ENCODE results near the gene PKP1.
A peak's percentile ranks its signal among the peaks of the same experiment; 100 is the strongest.
"Not testable (repeated sequence)": the region's sequence is repeated elsewhere in the genome, so short reads cannot be mapped to it uniquely, and the experiment has no call there.

PKP1 gene, protein sequence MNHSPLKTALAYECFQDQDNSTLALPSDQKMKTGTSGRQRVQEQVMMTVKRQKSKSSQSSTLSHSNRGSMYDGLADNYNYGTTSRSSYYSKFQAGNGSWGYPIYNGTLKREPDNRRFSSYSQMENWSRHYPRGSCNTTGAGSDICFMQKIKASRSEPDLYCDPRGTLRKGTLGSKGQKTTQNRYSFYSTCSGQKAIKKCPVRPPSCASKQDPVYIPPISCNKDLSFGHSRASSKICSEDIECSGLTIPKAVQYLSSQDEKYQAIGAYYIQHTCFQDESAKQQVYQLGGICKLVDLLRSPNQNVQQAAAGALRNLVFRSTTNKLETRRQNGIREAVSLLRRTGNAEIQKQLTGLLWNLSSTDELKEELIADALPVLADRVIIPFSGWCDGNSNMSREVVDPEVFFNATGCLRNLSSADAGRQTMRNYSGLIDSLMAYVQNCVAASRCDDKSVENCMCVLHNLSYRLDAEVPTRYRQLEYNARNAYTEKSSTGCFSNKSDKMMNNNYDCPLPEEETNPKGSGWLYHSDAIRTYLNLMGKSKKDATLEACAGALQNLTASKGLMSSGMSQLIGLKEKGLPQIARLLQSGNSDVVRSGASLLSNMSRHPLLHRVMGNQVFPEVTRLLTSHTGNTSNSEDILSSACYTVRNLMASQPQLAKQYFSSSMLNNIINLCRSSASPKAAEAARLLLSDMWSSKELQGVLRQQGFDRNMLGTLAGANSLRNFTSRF

DNA sequence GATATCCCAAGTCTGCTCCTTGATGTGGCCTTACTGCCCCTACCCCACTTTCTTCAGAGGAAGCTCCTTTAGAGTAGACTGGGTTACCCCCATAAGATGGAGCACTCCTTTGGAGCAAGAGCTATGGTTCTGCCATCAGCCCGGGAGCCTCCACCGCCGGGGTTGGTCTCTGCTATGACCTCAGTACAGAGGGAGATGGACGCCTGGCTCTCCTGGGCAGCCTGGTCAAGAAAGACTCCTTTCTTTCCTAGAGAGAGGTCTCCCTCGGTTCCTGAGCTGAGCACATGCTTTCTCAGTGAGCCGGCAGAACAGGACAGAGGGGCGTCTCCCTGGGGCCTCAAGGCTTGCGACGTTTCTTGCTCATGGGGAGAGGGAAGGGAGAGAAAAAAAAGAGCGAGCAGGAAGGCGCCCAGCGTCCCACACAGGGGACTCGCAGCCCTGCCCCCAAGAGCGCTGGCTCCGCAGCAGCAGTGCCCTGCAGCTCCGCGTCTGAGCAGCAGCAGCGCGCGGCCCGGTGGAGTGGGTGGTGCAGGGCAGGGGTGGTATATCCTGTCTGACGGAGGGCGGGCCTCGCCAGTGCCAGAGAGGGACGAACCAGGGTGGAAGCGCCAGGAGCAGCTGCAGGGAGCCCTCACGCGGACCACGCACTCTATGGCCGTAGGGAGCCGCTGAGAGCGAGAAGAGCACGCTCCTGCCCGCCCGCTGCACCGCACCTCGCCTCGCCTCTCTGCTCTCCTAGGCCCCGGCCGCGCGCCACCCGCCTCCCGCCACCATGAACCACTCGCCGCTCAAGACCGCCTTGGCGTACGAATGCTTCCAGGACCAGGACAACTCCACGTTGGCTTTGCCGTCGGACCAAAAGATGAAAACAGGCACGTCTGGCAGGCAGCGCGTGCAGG is at the start of gene PKP1:
Gene PKP1 (plus strand): TSS at position 576 of the 899 bp plus-strand sequence. CDS start 197 bp downstream, at position 773.
- DNase-seq, result no peak

DNA sequence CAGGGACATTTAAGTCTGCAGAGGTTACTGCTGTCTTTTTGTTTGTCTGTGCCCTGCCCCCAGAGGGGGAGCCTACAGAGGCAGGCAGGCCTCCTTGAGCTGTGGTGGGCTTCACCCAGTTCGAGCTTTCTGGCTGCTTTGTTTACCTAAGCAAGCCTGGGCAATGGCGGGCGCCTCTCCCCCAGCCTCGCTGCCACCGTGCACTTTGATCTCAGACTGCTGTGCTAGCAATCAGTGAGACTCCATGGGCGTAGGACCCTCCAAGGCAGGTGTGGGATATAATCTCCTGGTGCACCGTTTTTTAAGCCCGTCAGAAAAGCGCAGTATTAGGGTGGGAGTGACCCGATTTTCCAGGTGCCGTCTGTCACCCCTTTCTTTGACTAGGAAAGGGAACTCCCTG is 43.7 kb upstream of the PKP1 start:
- not testable (repeated sequence) for DNase-seq

DNA sequence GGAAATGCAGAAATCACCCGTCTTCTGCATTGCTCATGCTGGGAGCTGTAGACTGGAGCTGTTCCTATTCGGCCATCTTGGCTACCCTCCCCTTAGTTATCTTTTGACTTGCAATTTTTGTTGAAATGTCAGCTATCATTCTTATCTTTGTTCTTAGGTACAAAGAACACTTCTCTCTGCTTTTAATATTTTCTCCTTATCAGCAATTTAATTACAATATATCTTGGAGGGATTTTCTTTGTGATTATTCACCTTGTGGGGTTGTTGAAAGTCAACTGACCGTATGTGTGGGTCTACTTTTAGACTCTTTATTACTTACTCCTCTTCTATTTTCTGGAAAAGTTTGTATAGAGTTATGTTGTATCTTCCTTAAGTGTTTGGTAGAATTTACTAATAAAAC is 43.1 kb upstream of the PKP1 start:
- DNase-seq, result no peak

DNA sequence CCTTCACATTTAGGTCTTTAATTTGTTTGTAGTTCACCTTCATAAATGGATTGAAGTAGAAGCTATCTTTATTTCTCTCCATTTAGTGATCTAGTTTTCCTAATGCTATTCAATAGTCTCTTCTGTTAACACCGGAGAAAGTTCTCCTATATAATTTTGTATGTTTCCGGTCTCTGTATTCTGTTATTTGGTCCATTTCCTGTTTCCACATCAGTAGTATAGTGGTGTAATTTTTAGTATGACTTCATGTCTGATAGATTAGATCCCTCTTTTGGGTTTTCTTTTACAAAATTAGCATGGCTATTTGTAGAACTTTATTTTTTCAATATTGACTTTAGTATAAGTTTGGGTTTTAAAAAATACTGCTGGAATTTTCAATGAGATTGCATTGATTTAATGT is 41.6 kb upstream of the PKP1 start:
- no peak for DNase-seq

DNA sequence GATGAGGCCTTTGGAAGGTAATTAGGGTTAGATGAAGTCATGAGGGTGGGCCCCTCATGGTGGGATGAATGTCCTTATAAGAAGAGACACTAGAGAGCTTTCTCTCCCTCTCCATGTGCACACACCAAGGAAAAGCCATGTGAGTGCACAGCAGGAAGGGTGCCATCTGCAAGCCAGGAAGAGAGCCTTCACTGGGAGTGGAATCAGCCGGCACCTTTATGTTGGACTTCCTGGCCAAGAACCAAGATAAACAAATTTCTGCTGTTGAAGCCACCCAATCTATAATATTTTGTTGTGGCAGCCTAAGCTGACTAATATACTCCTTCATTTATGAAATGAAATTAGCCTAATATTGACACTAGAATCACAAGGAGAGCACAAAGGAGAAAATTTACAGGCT is 38.2 kb upstream of the PKP1 start:
- peak; percentile 88 for DNase-seq

DNA sequence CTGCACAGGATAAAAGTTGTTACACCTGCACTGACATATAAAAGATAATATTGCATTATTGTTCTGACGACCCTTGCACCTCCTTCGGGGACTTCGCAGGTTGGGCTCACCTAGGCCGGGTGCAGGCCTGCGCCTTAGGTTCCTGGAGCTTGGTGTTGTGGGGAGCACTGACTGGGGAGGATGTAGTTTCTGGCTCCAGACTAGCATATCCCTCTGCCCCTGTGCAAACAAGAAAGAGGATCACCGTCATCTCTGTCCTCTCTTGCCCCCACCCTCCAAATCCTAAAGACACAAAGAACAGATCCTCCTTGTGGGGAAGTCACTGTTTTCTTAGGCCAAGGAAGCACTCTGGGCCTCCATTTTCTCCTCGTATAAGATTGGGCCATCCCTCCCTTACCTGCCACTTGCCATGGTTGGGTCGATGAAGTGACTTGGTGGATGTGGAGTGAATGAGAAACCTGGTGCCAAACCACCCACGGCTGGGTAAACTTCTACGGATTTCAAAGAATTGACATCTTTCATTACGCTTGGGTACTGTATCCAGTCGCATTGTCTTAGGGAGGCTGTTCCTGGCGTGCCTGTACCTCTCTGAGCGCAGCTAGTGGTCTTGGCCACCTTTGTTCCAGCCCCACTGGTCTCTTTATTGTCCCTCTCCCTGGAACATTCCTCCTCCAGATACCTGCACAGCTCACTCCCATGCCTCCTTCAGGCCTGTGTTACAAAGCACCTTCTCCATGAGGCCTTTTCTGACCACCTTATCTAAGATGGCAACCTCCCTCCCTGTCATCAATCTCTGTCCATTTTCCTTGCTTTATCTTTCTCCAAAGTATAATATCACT is 34.4 kb upstream of the PKP1 start:
- DNase-seq, result no peak

DNA sequence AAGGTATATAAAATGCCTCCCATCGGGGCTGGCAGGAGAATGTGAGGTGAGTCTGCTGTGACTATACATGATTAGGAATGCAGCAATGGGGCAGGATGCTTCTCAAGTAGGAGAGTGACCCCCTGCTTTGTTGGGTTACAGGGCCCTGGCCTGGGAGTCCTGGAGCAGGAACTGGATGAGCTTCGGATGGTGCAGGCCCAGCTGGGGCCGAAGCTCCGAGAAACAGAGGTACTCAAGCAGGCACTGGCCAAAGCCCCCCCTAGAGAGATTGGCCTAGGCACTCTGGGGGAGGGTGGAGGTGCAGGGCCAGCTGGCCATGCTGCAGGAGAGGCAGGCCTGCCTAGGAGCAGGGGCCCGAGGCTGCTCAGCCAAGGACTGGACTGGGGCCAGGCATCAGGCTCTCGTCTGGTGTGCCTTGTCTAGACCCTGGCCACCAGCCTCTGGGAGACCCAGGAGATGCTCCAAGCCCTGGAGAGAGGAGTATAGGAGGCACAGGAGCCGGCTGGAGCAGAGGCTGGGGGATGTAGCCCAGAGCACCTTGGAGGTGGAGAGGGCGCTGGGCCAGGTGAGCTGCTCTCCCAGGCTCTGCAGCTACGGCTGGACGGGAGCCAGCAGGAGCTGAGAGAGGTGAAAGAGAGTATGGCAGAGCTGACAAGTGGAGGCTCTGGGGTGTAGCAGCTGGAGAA is 32.8 kb upstream of the PKP1 start:
- DNase-seq, result peak; percentile 86

DNA sequence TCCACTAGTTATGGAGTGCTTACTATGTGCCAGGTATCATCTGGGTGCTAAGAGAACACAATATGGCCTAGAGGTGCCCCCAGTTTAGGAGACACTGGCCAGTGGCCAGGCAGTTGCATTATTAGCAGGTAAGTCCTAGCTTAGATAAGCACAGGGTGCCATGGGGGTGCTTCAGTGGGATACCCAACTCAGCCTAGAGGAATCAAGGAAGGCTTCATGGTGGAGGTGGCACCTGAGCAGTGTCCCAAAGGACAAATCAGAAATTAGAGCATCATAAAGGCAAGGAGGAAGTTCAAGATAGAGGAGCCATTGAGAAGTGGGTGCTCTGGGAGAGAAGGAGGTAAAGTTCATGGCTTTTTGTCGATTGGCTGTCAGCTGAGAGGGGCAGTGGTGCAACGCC is 31.9 kb upstream of the PKP1 start:
- no peak for DNase-seq

DNA sequence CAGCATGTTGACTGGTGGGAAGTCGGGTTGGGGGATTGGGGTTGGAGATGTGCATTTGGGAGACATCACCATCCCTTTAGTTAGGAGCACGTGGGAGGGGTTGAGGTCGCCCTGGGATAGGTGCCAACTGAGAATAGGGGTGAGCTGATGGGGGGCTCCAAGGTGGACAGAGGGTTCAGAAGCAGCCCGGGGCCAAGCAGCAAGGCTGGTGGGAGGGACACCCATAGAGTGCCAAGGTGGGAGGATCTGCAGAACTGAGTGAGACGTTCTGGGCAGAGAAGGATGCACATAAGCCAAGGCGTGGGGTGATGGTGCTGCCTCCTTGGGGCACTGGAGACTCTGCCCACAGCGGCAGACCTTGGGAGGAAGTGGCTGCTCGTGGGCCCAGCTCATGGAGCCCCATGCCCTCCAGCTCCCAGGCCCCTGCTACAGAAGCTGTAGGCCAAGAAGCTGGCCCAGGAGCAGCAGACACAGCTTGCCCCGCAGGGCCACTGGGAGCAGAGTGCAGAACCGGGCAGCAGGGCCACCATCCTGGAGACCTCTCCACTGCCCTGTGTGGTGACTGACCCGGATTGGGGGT is 31.4 kb upstream of the PKP1 start:
- no peak for DNase-seq

DNA sequence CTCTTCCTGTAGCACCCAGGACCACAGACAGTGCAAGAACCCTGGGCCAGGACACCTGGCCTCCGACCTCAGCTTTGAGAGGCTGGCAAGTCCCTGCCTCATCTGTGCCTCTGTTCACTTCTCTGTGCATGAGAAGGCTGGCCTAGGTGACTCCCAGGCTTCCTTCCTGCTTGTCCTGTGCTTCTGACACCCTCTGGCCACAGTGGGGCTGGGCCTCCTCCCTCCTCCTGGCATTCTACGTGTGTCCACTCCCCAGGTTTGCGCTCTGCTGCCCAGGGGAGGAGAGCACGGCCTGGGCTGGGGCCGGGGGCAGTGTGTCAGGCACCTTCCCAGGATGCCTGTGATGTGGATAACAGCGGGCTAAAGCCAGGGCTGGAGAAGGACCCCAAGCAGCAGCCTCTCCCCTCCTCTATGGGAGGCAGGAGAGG is 30.3 kb upstream of the PKP1 start:
- no peak for DNase-seq

DNA sequence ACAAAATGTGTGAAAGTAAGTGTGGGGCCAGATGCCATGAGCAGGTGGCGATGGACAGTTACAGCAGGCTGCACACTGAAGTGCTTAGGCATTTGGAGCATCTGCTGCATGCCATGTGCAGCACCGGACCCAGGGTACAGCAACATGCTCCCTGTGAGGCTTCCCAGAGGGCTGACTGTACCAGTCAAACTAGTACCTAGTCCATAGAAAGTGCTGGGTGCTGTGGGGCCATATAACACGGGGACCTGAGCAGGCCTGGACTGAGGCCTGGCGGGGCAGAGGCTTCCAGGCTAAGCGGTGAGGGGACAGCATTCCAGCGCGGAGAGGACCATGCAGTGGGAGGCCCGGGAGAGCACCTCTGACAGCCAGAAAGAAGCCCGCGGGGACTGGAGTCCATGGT is 29.9 kb upstream of the PKP1 start:
- DNase-seq, result no peak

DNA sequence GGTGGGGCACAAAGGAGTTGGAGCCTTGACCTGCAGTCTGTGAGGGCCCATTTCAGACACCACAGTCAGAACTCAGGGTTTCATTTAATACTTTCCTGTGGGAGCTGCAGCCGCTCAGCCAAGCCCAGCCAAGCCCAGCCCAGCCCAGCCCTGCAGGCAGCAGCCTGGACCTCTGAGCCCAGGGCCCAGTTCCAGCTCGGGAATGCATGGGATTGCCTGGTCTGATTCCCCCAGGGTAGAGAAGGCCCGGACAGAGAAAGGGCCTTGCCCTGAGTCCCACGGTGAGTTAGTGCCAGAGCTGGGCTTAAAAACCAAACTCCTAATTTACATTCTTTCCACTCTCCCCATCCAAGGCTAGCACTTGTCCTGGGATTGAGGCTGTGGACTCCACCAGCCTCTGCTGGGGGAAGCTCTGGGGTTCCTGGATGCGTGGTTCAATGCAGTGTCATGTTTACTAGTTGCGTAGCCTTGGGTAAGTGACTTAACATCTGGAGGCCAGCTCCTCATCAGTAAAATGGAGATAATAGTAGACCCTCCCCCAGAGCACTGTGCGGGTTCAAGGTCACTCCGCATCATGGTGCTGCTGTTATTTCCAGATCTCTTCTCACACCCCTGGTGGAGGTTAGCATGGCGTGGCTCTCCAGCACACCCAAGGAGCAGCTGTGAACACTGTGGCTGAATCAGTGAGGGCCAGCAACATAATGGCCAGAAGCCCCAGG is 29.2 kb upstream of the PKP1 start:
- DNase-seq, result no peak

DNA sequence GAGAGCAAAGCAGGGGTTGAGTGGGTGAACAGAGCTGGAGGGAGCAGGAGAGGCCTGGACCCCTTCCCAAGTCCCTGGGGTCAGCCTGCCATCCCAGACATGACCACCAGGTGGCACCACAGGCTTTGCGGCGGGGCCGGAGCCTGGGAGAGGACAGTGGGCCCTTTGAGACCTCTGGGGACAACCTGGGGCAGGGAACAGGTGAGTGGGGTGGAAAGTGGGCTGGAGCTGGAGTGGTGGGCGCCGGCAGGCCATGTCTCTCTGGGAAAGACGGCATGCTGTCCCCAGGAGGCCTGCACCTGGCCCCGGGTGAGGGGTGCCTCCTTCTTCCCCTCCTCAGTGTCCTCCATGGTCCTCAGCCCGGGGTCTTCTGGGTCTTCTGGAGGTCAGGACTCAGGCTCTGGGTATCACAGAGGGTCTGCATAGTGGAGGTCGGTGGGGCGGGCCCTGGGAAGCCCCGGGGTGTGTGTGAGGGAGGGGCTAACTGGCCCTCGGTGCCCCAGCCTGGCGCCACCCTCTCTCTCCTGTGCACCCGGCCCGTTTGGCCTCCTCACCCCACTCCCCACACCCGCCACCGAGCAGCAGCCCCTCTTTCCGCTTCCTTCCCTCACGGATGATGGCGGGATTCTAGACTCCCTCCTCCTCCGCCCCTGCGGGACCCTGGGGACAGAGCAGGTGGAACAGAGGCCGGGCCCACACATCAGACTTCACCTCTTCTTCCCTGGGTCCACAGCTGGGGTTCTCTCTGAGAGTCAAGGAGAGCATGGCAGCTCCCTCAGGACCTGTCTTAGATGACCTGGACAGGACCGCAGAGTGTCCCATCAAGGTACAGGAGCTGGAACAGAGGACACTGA is 28.5 kb upstream of the PKP1 start:
- peak; percentile 49 for DNase-seq

DNA sequence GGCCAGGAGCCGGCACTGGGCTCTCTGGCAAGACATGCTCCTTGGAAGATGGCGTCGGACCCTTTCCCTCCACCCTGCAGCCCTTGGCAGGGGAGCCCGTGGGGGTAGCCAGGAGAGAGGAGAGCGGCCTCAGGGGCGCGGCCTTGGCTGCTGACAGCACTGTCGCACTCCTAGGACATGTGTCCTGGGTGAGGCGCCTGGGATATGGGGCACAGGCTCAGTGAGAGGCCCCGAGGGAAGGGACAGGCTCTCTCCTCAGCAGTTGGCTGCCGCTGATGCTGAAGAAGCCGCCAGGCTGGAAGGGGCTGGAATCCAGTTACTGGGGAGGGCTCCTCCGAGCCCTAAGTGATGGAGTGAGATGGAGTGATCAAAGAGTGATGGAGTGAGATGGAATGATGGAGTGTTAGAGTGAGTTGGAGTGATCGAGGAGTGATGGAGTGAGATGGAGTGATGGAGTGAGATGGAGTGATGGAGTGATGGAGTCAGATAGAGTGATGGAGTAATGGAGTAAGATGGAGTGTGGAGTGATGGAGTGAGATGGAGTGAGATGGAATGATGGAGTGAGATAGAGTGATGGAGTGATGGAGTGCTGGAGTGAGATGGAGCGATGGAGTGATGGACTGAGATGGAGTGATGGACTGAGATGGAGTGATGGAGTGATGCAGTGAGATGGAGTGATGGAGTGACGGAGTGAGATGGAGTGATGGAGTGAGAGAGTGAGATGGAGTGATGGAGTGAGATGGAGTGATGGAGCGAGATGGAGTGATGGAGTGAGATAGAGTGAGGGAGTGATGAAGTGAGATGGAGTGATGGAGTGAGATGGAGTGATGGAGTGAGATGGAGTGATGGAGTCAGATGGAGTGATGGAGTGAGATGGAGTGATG is 27.6 kb upstream of the PKP1 start:
- no peak for DNase-seq

DNA sequence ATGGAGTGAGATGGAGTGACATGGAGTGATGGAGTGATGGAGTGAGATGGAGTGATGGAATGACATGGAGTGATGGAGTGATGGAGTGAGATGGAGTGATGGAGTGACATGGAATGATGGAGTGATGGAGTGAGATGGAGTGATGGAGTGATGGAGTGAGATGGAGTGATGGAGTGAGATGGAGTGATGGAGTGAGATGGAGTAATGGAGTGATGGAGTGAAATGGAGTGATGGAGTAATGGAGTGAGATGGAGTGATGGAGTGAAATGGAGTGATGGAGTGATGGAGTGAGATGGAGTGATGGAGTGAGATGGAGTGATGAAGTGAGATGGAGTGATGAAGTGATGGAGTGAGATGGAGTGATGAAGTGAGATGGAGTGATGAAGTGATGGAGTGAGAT is 25.2 kb upstream of the PKP1 start:
- not testable (repeated sequence) for DNase-seq

DNA sequence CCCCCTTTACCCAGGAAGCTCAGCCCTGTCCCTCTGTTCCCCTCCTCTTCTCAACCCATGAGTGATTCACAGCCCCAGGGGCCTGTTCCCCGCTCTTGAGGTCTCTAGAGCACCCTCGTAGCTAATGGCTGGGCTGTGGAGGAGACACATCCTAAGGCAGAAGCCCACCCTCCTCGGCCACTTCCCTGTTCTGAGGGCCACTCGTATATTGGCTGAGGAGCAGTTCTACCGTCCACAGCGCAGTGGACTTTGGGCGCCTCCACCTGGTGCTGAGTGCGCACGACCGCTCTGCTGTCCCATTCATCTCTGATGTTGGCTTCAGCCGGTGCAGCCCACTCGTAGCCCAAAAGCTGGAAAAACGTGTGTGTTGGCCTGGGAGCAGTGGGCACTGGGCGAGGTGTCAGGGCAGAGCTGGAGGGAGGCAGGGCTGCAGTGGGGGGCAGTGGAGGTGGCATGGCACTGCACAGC is 24.5 kb upstream of the PKP1 start:
- no peak for DNase-seq

DNA sequence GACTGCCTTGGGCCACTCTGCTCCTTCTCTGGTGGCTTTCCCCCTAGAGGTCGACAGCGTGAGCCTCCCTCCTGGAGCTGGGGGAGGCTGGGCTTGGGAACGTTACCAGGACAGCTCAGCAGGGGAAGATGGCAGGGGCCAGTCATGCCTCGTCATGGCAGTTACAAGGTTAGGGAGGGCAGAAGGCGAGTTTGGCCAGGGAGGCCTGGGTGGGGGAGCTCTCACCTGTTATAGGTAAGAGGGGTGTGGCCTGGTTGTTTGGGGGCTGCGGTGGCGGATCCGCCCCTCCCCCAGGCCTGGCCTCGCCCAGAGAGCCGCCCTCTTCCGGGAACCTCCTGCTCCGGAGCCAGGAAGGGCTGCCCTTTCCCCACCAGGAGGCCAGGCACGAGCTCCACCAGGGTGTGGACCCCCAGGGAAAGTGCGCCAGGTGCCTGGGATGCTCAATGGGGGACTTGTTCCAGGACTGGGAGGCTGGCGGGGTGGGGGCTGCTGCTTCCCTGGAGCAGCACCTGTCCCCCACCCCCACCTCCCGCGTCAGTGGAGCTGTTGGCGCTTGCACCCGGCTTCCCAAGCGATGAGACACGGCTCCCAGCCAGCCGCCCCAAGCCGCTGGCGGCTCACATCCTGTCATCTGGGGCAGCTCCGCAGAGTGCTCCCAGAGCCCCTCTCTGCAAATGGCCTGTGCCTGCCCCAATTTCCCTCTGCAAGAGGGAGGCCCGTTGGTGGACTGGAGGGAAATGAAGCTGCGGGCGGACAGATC is 23.6 kb upstream of the PKP1 start:
- DNase-seq, result peak; percentile 73

DNA sequence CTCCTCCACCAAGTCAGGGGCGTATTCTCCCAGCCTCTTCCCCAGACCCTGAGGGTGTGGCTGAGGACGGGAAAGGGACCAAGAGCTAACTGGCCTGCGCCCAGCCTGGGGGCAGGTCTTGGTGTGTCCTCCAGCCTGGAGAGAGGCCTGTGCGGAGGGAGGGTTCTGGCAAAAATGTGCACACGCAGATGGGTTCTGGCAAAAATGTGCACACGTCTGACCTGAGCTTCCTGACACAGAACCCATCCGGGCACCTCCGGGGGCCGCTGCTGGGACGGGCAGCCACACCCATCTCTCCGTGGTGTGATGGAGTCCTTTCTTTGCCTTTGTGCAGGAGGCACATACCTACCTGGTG is 23.1 kb upstream of the PKP1 start:
- DNase-seq, result no peak

Measured in NCI-H1105 treated with DMSO at 0.1 percent for 48 hours (cell line).